ENCODE data around the gene ZNF524.

DNA sequence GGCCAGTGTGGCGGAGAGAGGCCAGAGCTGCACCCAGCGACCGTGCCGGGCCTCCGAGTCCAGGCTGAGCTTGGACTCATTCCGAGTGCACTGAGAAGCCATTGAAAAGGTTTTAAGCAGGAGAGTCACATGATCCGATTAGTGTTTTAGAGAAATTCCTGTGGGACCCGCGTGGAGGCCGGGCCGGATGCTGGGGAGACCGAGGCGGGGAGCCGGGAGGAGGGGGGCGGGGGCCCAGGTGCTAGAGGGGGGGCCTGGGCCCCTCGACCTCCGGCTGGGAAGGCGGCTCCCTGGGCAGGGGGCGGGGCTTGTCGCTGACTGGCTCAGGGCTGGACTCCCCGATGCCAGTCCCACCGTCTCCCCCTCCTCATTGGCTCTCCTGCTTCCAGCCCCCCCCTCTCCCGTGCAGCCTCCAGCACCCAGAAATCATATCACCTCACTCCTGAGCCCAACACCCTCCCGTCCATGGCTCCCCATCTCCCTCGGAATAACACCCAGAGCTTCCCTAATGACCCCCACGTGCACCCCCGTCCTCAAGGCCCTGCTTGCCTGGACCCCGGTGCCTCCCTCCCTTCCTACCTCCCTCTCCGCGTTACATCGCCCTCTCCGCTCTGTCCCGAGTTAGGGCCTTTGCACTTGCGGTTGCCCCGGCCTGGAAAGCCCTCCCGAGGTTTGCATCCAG, 14.3 kb upstream of the ZNF524 start:
- TF ChIP-seq, protein P1, sequence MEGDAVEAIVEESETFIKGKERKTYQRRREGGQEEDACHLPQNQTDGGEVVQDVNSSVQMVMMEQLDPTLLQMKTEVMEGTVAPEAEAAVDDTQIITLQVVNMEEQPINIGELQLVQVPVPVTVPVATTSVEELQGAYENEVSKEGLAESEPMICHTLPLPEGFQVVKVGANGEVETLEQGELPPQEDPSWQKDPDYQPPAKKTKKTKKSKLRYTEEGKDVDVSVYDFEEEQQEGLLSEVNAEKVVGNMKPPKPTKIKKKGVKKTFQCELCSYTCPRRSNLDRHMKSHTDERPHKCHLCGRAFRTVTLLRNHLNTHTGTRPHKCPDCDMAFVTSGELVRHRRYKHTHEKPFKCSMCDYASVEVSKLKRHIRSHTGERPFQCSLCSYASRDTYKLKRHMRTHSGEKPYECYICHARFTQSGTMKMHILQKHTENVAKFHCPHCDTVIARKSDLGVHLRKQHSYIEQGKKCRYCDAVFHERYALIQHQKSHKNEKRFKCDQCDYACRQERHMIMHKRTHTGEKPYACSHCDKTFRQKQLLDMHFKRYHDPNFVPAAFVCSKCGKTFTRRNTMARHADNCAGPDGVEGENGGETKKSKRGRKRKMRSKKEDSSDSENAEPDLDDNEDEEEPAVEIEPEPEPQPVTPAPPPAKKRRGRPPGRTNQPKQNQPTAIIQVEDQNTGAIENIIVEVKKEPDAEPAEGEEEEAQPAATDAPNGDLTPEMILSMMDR (IDR thresholded peaks at IDR 0.05) = no peak
- TF ChIP-seq POLR2A (IDR thresholded peaks at IDR 0.05) = no peak
